Right lobe of liver (tissue), 6 donors: ENCODE data around the gene NDOR1. TPM values are rescaled to one million over a fixed set of nuclear protein-coding genes. Genes with fewer than 3 reads are reported as not detected.

ENCODE experiments used
- ATAC-seq, 4 donors: fragments of 200-7000 bp; cut with Tn5 transposase; one replicate each; pipeline ENCODE4 v1.9.1; 2020; ENCODE audit warnings: mild to moderate bottlenecking in 4 of 4, moderate library complexity in 4 of 4
- DNase-seq, 3 donors: peaks; one replicate each; pipeline ENCODE4 v3.0.0-alpha.2; 2020
- H3K27ac ChIP-seq, 3 donors: fragments of 200-600 bp; one replicate each; pipeline ENCODE4 v1.8.0; 2022
- H3K27me3 ChIP-seq, 2 donors: fragments of 200-600 bp; one replicate each; pipeline ENCODE4 v1.8.0; 2022
- H3K36me3 ChIP-seq, 4 donors: fragments of 200-600 bp; sonication (generic) in 1 of 4; one replicate each; pipeline versions ENCODE4 v1.5.1 to v1.8.0; 2017 to 2022; ENCODE audit warnings: control low read depth in 1 of 4
- H3K4me1 ChIP-seq, 4 donors: fragments of 200-600 bp; sonication (generic) in 1 of 4; one replicate each; pipeline versions ENCODE4 v1.5.1 to v1.8.0; 2017 to 2022; ENCODE audit warnings: control low read depth in 1 of 4
- H3K4me3 ChIP-seq, 3 donors: fragments of 200-600 bp; one replicate each; pipeline ENCODE4 v1.8.0; 2022
- H3K9me3 ChIP-seq, 4 donors: fragments of 200-600 bp; sonication (generic) in 1 of 4; one replicate each; pipeline versions ENCODE4 v1.5.1 to v1.8.0; 2017 to 2022; ENCODE audit warnings: control low read depth in 1 of 4
- POLR2A ChIP-seq: fragments of 450-650 bp; IDR thresholded peaks from one replicate; pipeline ENCODE4 v1.6.1; 2017; ENCODE audit warnings: antibody characterized with exemption, mild to moderate bottlenecking
- WGBS: methylation state at CpG from one replicate; pipeline ENCODE4 v1.1.6; 2018; ENCODE audit warnings: low coverage, low lambda C conversion rate; ENCODE audit not compliant: insufficient coverage; ENCODE audit errors: missing lambda C conversion rate; 5-methylcytosine and 5-hydroxymethylcytosine counted together
- intact Hi-C, 2 donors: fragments of 100-400 bp; cut with DNase I; formaldehyde crosslinking; loops; one replicate each; pipeline versions ENCODE4 v1.11.2 to v1.14.1; 2022
- total RNA-seq, 6 experiments: library from RNA; depleted of rRNA in 2 of 6; stranded (reverse); fragments of >200 nt in 2 of 6; fragmentation: NEBNext Ultra II Directional in 3 of 6; extraction: Animal tissue kit (Norgen Biotek cat#: 25700) in 3 of 6; gene quantifications; one replicate each; pipeline versions ENCODE4 v1.1.0 to v1.2.4, GENCODE V29; 2016 to 2023
- TF ChIP-seq, protein P1 (sequence below), 4 donors: fragments of 200-600 bp in 3 of 4; fragments of 450-650 bp in 1 of 4; IDR thresholded peaks; one replicate each; pipeline versions ENCODE4 v1.5.1 to v1.8.0; 2016 to 2022; ENCODE audit warnings: antibody characterized with exemption in 4 of 4, mild to moderate bottlenecking in 2 of 4
- donor health status: DM: no; HTN: yes; CAD: no.
- donor health status: DM: no; HTN: no; CAD: no.
- donor health status: DM: no; HTN: no; CAD: no.
- donor health status: DM: no; HTN: yes; CAD: no.
- donor health status: DM: no; HTN: yes; CAD: no.

NDOR1 gene
- total RNA-seq, 6 experiments from 2014 or later = 4.7 to 9.6 (median 7.4) TPM

GRCh38 chr9:137178939-137179630 is 26.4 kb upstream of the NDOR1 start:
- Histone ChIP-seq H3K4me1 (no peaks in the 10 kb centered on the region), H3K27ac (no peak overlapping the region), H3K4me3 (no peak overlapping the region), H3K9me3 (no peaks in the 10 kb centered on the region), H3K27me3 (no peaks in the 10 kb centered on the region), H3K36me3 (peaks cover 0 to 36% (median 16%) of the 10 kb centered on the region in 4 donors)
- 85% methylated on average over 12 of the region's 19 CpGs for WGBS
- DNase-seq (no peak), ATAC-seq (no peak)
- intact Hi-C loops = loop anchor here in 1 of 2 donors (5.0 kb wide), 1 partner anchor 53 kb away; the partner anchor contains the start of gene SLC34A3
- TF ChIP-seq, protein P1, sequence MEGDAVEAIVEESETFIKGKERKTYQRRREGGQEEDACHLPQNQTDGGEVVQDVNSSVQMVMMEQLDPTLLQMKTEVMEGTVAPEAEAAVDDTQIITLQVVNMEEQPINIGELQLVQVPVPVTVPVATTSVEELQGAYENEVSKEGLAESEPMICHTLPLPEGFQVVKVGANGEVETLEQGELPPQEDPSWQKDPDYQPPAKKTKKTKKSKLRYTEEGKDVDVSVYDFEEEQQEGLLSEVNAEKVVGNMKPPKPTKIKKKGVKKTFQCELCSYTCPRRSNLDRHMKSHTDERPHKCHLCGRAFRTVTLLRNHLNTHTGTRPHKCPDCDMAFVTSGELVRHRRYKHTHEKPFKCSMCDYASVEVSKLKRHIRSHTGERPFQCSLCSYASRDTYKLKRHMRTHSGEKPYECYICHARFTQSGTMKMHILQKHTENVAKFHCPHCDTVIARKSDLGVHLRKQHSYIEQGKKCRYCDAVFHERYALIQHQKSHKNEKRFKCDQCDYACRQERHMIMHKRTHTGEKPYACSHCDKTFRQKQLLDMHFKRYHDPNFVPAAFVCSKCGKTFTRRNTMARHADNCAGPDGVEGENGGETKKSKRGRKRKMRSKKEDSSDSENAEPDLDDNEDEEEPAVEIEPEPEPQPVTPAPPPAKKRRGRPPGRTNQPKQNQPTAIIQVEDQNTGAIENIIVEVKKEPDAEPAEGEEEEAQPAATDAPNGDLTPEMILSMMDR (IDR thresholded peaks at IDR 0.05) = no peak
- TF ChIP-seq POLR2A = no peak

GRCh38 chr9:137179761-137180160 is 25.7 kb upstream of the NDOR1 start:
- 80% methylated on average over 1 of the region's 17 CpGs for WGBS
- ATAC-seq (no peak), DNase-seq (no peak)
- no peak overlapping the region for H3K4me3 ChIP-seq
- peaks cover 0 to 36% (median 16%) of the 10 kb centered on the region in 4 donors for H3K36me3 ChIP-seq
- no peaks in the 10 kb centered on the region for H3K27me3 ChIP-seq
- H3K27ac ChIP-seq = no peak overlapping the region
- no peaks in the 10 kb centered on the region for H3K9me3 ChIP-seq
- intact Hi-C loops = loop anchor here (5.0 to 10.0 kb wide), 2 partner anchors 53 to 55 kb away; partner anchors contain the start of gene SLC34A3 (in 2 of the 2)
- TF ChIP-seq POLR2A = no peak
- TF ChIP-seq, protein P1 (IDR thresholded peaks at IDR 0.05) = no peak
- H3K4me1 ChIP-seq = no peaks in the 10 kb centered on the region

DNA sequence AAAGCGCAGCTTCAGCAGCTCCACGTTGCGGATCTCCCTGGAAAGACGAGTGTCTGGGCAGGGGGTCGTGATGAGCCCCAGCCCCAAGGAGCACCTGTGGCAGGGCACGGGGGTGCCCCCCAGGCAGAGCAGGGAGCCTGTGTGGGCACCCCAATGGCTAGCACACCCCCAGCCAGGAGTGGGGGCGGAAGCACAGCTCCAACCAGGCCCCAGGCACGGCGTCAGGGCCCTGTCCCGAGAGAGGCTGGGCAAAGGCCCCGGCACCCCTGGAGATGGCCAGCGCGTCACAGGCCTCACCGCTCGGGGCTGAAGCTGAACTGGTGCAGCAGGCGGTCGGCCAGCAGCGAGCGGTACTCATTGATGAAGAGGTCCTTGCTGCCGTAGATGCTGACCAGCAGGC is 25.0 kb upstream of the NDOR1 start:
- H3K27ac ChIP-seq = no peak overlapping the region
- H3K27me3 ChIP-seq = no peaks in the 10 kb centered on the region
- intact Hi-C loops = loop anchor here in 1 of 2 donors (10.0 kb wide), 1 partner anchor 54 kb away; the partner anchor contains the start of gene SLC34A3
- ATAC-seq (no peak), DNase-seq (no peak)
- H3K4me3 ChIP-seq = no peak overlapping the region
- no CpG with 5 or more reads among the region's 20 CpGs for WGBS
- peaks cover 0 to 36% (median 17%) of the 10 kb centered on the region in 4 donors for H3K36me3 ChIP-seq
- TF ChIP-seq, protein P1 (IDR thresholded peaks at IDR 0.05) = no peak
- TF ChIP-seq POLR2A = no peak
- H3K9me3 ChIP-seq = no peaks in the 10 kb centered on the region
- no peaks in the 10 kb centered on the region for H3K4me1 ChIP-seq

- H3K4me3 ChIP-seq = no peak overlapping the region
- peaks cover 0 to 42% (median 20%) of the 10 kb centered on the region in 4 donors for H3K36me3 ChIP-seq
- DNase-seq = no peak
- TF ChIP-seq, protein P1 (IDR thresholded peaks at IDR 0.05) = no peak
- no peak for TF ChIP-seq POLR2A
- no peaks in the 10 kb centered on the region for H3K9me3 ChIP-seq
- H3K27ac ChIP-seq = no peak overlapping the region
- 72% methylated on average over 5 of the region's 22 CpGs for WGBS
- no peaks in the 10 kb centered on the region for H3K27me3 ChIP-seq
- intact Hi-C loops = loop anchor here in 1 of 2 donors (10.0 kb wide), 1 partner anchor 53 kb away; the partner anchor contains the start of gene SLC34A3
- H3K4me1 ChIP-seq = peaks cover 0 to 3% (median 2%) of the 10 kb centered on the region in 4 donors
- ATAC-seq = no peak
Observed at GRCh38 chr9:137181680-137182079, 23.8 kb upstream of the NDOR1 start.
